Measurements from ENCODE around the gene SGF29.

Gene SGF29

GRCh38 chr16:28553776-28554633, at the start of gene SGF29:
SGF29 (plus strand) TSS chr16:28553920; CDS start chr16:28581070, 27,150 bp downstream.
- H3K27ac ChIP-seq (ENCODE audit: low read length), result no peak within 1 kb of the TSS
- no peaks in the 10 kb centered on the region for H3K36me3 ChIP-seq (ENCODE audit: control insufficient read depth, insufficient read depth, low read length)
- H3K4me3 ChIP-seq (ENCODE audit: low read length), result peak within 1 kb of the TSS; percentile 39; the same call in 1 of the 2 replicates
- H3K4me1 ChIP-seq (ENCODE audit: control insufficient read depth, insufficient read depth, low read length), result no peaks in the 10 kb centered on the region
- no CpG with 5 or more reads among the region's 88 CpGs for WGBS (ENCODE audit: insufficient coverage, insufficient read length)
- peak; percentile 67 for DNase-seq (ENCODE audit: low read depth, low spot score)
- H3K27me3 ChIP-seq (ENCODE audit: control insufficient read depth, insufficient read depth, low read length), result no peaks in the 10 kb centered on the region
- H3K9me3 ChIP-seq (ENCODE audit: control insufficient read depth, insufficient read depth, low read length), result no peaks in the 10 kb centered on the region

GRCh38 chr16:28504707-28505404, 48.9 kb upstream of the SGF29 start:
- Histone ChIP-seq H3K27ac (ENCODE audit: low read length) (no peak overlapping the region), H3K4me1 (ENCODE audit: control insufficient read depth, insufficient read depth, low read length) (no peaks in the 10 kb centered on the region), H3K9me3 (ENCODE audit: control insufficient read depth, insufficient read depth, low read length) (no peaks in the 10 kb centered on the region), H3K36me3 (ENCODE audit: control insufficient read depth, insufficient read depth, low read length) (no peaks in the 10 kb centered on the region), H3K27me3 (ENCODE audit: control insufficient read depth, insufficient read depth, low read length) (no peaks in the 10 kb centered on the region), H3K4me3 (ENCODE audit: low read length) (no peak overlapping the region)
- DNase-seq (ENCODE audit: low read depth, low spot score), result no peak
- no CpG with 5 or more reads among the region's 8 CpGs for WGBS (ENCODE audit: insufficient coverage, insufficient read length)

- no peak overlapping the region for H3K27ac ChIP-seq (ENCODE audit: low read length)
- no peaks in the 10 kb centered on the region for H3K4me1 ChIP-seq (ENCODE audit: control insufficient read depth, insufficient read depth, low read length)
- no peak for DNase-seq (ENCODE audit: low read depth, low spot score)
- H3K27me3 ChIP-seq (ENCODE audit: control insufficient read depth, insufficient read depth, low read length), result no peaks in the 10 kb centered on the region
- H3K9me3 ChIP-seq (ENCODE audit: control insufficient read depth, insufficient read depth, low read length), result no peaks in the 10 kb centered on the region
- H3K36me3 ChIP-seq (ENCODE audit: control insufficient read depth, insufficient read depth, low read length), result no peaks in the 10 kb centered on the region
- WGBS (ENCODE audit: insufficient coverage, insufficient read length), result no CpG with 5 or more reads among the region's 14 CpGs
- no peak overlapping the region for H3K4me3 ChIP-seq (ENCODE audit: low read length)
These were observed 48.1 kb upstream of the SGF29 start for GRCh38 chr16:28505489-28506137.

- Histone ChIP-seq H3K4me1 (ENCODE audit: control insufficient read depth, insufficient read depth, low read length) (no peaks in the 10 kb centered on the region), H3K9me3 (ENCODE audit: control insufficient read depth, insufficient read depth, low read length) (no peaks in the 10 kb centered on the region), H3K27me3 (ENCODE audit: control insufficient read depth, insufficient read depth, low read length) (no peaks in the 10 kb centered on the region), H3K27ac (ENCODE audit: low read length) (no peak overlapping the region), H3K36me3 (ENCODE audit: control insufficient read depth, insufficient read depth, low read length) (no peaks in the 10 kb centered on the region; the same call in 1 of the 2 replicates), H3K4me3 (ENCODE audit: low read length) (no peak overlapping the region)
- no CpG with 5 or more reads among the region's 3 CpGs for WGBS (ENCODE audit: insufficient coverage, insufficient read length)
- DNase-seq (ENCODE audit: low read depth, low spot score), result no peak
These were observed 42.7 kb upstream of the SGF29 start for GRCh38 chr16:28511031-28511430.

GRCh38 chr16:28511801-28512789, 41.6 kb upstream of the SGF29 start:
- no peaks in the 10 kb centered on the region for H3K27me3 ChIP-seq (ENCODE audit: control insufficient read depth, insufficient read depth, low read length)
- no peak overlapping the region for H3K27ac ChIP-seq (ENCODE audit: low read length)
- no peaks in the 10 kb centered on the region for H3K9me3 ChIP-seq (ENCODE audit: control insufficient read depth, insufficient read depth, low read length)
- H3K36me3 ChIP-seq (ENCODE audit: control insufficient read depth, insufficient read depth, low read length), result no peaks in the 10 kb centered on the region; the same call in 1 of the 2 replicates
- H3K4me1 ChIP-seq (ENCODE audit: control insufficient read depth, insufficient read depth, low read length), result no peaks in the 10 kb centered on the region
- no CpG with 5 or more reads among the region's 21 CpGs for WGBS (ENCODE audit: insufficient coverage, insufficient read length)
- DNase-seq (ENCODE audit: low read depth, low spot score), result no peak
- H3K4me3 ChIP-seq (ENCODE audit: low read length), result no peak overlapping the region

- no CpG with 5 or more reads among the region's 12 CpGs for whole genome bisulfite sequencing (ENCODE audit: insufficient coverage, insufficient read length)
- no peak overlapping the region for H3K4me3 ChIP-seq (ENCODE audit: low read length)
- H3K36me3 ChIP-seq (ENCODE audit: control insufficient read depth, insufficient read depth, low read length), result no peaks in the 10 kb centered on the region; the same call in 1 of the 2 replicates
- DNase-seq (ENCODE audit: low read depth, low spot score), result no peak
- no peaks in the 10 kb centered on the region for H3K9me3 ChIP-seq (ENCODE audit: control insufficient read depth, insufficient read depth, low read length)
- H3K27me3 ChIP-seq (ENCODE audit: control insufficient read depth, insufficient read depth, low read length), result no peaks in the 10 kb centered on the region
- no peaks in the 10 kb centered on the region for H3K4me1 ChIP-seq (ENCODE audit: control insufficient read depth, insufficient read depth, low read length)
- H3K27ac ChIP-seq (ENCODE audit: low read length), result no peak overlapping the region
These were observed 40.1 kb upstream of the SGF29 start for GRCh38 chr16:28513484-28514181.

- Histone ChIP-seq H3K27me3 (ENCODE audit: control insufficient read depth, insufficient read depth, low read length) (no peaks in the 10 kb centered on the region), H3K27ac (ENCODE audit: low read length) (no peak overlapping the region), H3K36me3 (ENCODE audit: control insufficient read depth, insufficient read depth, low read length) (no peaks in the 10 kb centered on the region; the same call in 1 of the 2 replicates), H3K4me1 (ENCODE audit: control insufficient read depth, insufficient read depth, low read length) (no peaks in the 10 kb centered on the region), H3K4me3 (ENCODE audit: low read length) (no peak overlapping the region), H3K9me3 (ENCODE audit: control insufficient read depth, insufficient read depth, low read length) (no peaks in the 10 kb centered on the region)
- no CpG with 5 or more reads among the region's 7 CpGs for WGBS (ENCODE audit: insufficient coverage, insufficient read length)
- DNase-seq (ENCODE audit: low read depth, low spot score), result no peak
These were observed 39.5 kb upstream of the SGF29 start for GRCh38 chr16:28514246-28514645.

GRCh38 chr16:28520672-28521071, 33.0 kb upstream of the SGF29 start:
- H3K9me3 ChIP-seq (ENCODE audit: control insufficient read depth, insufficient read depth, low read length), result no peaks in the 10 kb centered on the region
- H3K27me3 ChIP-seq (ENCODE audit: control insufficient read depth, insufficient read depth, low read length), result no peaks in the 10 kb centered on the region
- no peaks in the 10 kb centered on the region for H3K36me3 ChIP-seq (ENCODE audit: control insufficient read depth, insufficient read depth, low read length)
- DNase-seq (ENCODE audit: low read depth, low spot score), result no peak
- no peaks in the 10 kb centered on the region for H3K4me1 ChIP-seq (ENCODE audit: control insufficient read depth, insufficient read depth, low read length)
- H3K27ac ChIP-seq (ENCODE audit: low read length), result no peak overlapping the region
- WGBS (ENCODE audit: insufficient coverage, insufficient read length), result no CpG with 5 or more reads among the region's 7 CpGs
- H3K4me3 ChIP-seq (ENCODE audit: low read length), result no peak overlapping the region

- H3K27ac ChIP-seq (ENCODE audit: low read length), result no peak overlapping the region
- H3K4me3 ChIP-seq (ENCODE audit: low read length), result no peak overlapping the region
- WGBS (ENCODE audit: insufficient coverage, insufficient read length), result no CpG with 5 or more reads among the region's 6 CpGs
- H3K27me3 ChIP-seq (ENCODE audit: control insufficient read depth, insufficient read depth, low read length), result no peaks in the 10 kb centered on the region
- no peaks in the 10 kb centered on the region for H3K36me3 ChIP-seq (ENCODE audit: control insufficient read depth, insufficient read depth, low read length)
- no peaks in the 10 kb centered on the region for H3K4me1 ChIP-seq (ENCODE audit: control insufficient read depth, insufficient read depth, low read length)
- no peaks in the 10 kb centered on the region for H3K9me3 ChIP-seq (ENCODE audit: control insufficient read depth, insufficient read depth, low read length)
- DNase-seq (ENCODE audit: low read depth, low spot score), result no peak
These were observed 32.3 kb upstream of the SGF29 start for GRCh38 chr16:28521436-28521835.

All from iPS DF 6.9 (cell line).